Keratinocyte (primary cell): ENCODE measurements around the gene VTI1A. TPM values are rescaled to one million over a fixed set of nuclear protein-coding genes. Genes with fewer than 3 reads are reported as not detected.
A peak's percentile ranks its signal among the peaks of the same experiment; 100 is the strongest.

ENCODE experiments used
- DNase-seq: peaks from one replicate; pipeline ENCODE4 v3.0.0-alpha.2; 2011; ENCODE audit warnings: low read depth, missing footprints, low spot score
- FAIRE-seq: peaks from 2 replicates; lab custom pipeline; 2011; peaks lifted over from hg19 to GRCh38; lab: Jason Lieb, UNC
- H2AFZ ChIP-seq: 2 replicates; pipeline ENCODE4 v1.6.0; 2012; ENCODE audit warnings: low read length, control low read depth, inconsistent platforms; ENCODE audit not compliant: control insufficient read depth
- H3K27ac ChIP-seq: 2 replicates; pipeline ENCODE4 v1.5.1; 2011; ENCODE audit warnings: low read length; ENCODE audit not compliant: control insufficient read depth, insufficient read depth
- H3K27me3 ChIP-seq: 3 replicates; pipeline ENCODE4 v1.6.0; 2011; ENCODE audit warnings: low read length; ENCODE audit not compliant: control insufficient read depth, insufficient read depth; ENCODE audit errors: extremely low read depth
- H3K36me3 ChIP-seq, 2 experiments: 2 replicates in 1 of 2; 3 replicates in 1 of 2; pipeline ENCODE4 v1.5.1; 2011; ENCODE audit warnings: low read length in 2 of 2, mild to moderate bottlenecking in 1 of 2; ENCODE audit not compliant: control insufficient read depth in 2 of 2, insufficient read depth in 2 of 2; ENCODE audit errors: extremely low read depth in 1 of 2
- H3K4me1 ChIP-seq: 3 replicates; pipeline ENCODE4 v1.5.1; 2011; ENCODE audit warnings: low read length; ENCODE audit not compliant: control insufficient read depth, insufficient read depth; ENCODE audit errors: extremely low read depth
- H3K4me2 ChIP-seq: 3 replicates; pipeline ENCODE4 v1.6.0; 2011; ENCODE audit warnings: low read depth, low read length; ENCODE audit not compliant: control insufficient read depth, insufficient read depth; ENCODE audit errors: extremely low read depth
- H3K4me3 ChIP-seq, 3 experiments: fragments of 200-600 bp in 1 of 3; sonication (generic) in 1 of 3; 2 replicates in 2 of 3; 3 replicates in 1 of 3; pipeline ENCODE4 v1.5.1; 2011 to 2016; ENCODE audit warnings: low read length in 3 of 3, mild to moderate bottlenecking in 3 of 3, control low read depth in 2 of 3, inconsistent platforms in 1 of 3, low read depth in 1 of 3, mixed read lengths in 1 of 3, mixed run types in 1 of 3, moderate library complexity in 1 of 3; ENCODE audit not compliant: control insufficient read depth in 2 of 3, insufficient read depth in 2 of 3; ENCODE audit errors: extremely low read depth in 1 of 3
- H3K79me2 ChIP-seq: 2 replicates; pipeline ENCODE4 v1.6.0; 2012; ENCODE audit warnings: low read length; ENCODE audit not compliant: control insufficient read depth, insufficient read depth
- H3K9ac ChIP-seq: 3 replicates; pipeline ENCODE4 v1.6.0; 2011; ENCODE audit warnings: low read length; ENCODE audit not compliant: control insufficient read depth, insufficient read depth; ENCODE audit errors: extremely low read depth
- H3K9me1 ChIP-seq: 3 replicates; pipeline ENCODE4 v1.6.0; 2011; ENCODE audit warnings: low read length; ENCODE audit not compliant: control insufficient read depth, insufficient read depth; ENCODE audit errors: extremely low read depth
- H3K9me3 ChIP-seq: 2 replicates; pipeline ENCODE4 v1.5.1; 2012; ENCODE audit warnings: low read depth, low read length; ENCODE audit not compliant: control insufficient read depth
- H4K20me1 ChIP-seq: 3 replicates; pipeline ENCODE4 v1.6.0; 2011; ENCODE audit warnings: low read length; ENCODE audit not compliant: control insufficient read depth, insufficient read depth; ENCODE audit errors: extremely low read depth
- CTCF ChIP-seq, 3 experiments: IDR thresholded peaks in 1 of 3; conservative IDR thresholded peaks in 1 of 3; optimal IDR thresholded peaks in 1 of 3; 2 replicates in 2 of 3; 3 replicates in 1 of 3; pipeline versions ENCODE3 to v1.5.1; 2011; ENCODE audit warnings: low read length in 3 of 3, mild to moderate bottlenecking in 3 of 3, moderate library complexity in 2 of 3, control low read depth in 1 of 3, inconsistent platforms in 1 of 3; ENCODE audit not compliant: insufficient read depth in 2 of 3; ENCODE audit errors: extremely low read depth in 1 of 3
- EZH2 ChIP-seq: IDR thresholded peaks from one replicate; pipeline ENCODE4 v1.6.1; 2012; ENCODE audit warnings: inconsistent platforms, mild to moderate bottlenecking, low read length, moderate library complexity
- dilution Hi-C: fragments of 300-500 bp; cut with MboI; formaldehyde crosslinking; loops from one replicate; pipeline ENCODE4 v1.7.0; 2020; ENCODE audit warnings: low sequenced_read_pairs; ENCODE audit not compliant: extremely low pct_ligation_motif_present
- polyA plus RNA-seq, 5 experiments: library from polyadenylated mRNA; depleted of rRNA in 3 of 5; stranded (reverse) in 3 of 5; stranded (forward) in 1 of 5; unstranded in 1 of 5; fragments of >200 nt; gene quantifications; 1 replicate in 1 of 5; 2 replicates in 3 of 5; 3 replicates in 1 of 5; pipeline versions ENCODE4 v1.2.1 to v1.2.3, GENCODE V29; 2011 to 2012; ENCODE audit warnings: missing spikeins in 2 of 5, low read depth in 1 of 5, low replicate concordance in 1 of 5

VTI1A gene
- polyA plus RNA-seq, 1 donor (not counting 4 experiments of a cell fraction or from before 2014, with no cell fraction given): 18.5 TPM

- peak; percentile 15 for DNase-seq
- peaks cover 21% of the 10 kb centered on the region for H3K4me1 ChIP-seq
- H3K27me3 ChIP-seq: no peaks in the 10 kb centered on the region
- no peaks in the 10 kb centered on the region for H4K20me1 ChIP-seq
- no peaks in the 10 kb centered on the region for H3K9me3 ChIP-seq
- no peak overlapping the region for H3K4me2 ChIP-seq
- no peak overlapping the region for H3K4me3 ChIP-seq
- H3K27ac ChIP-seq: no peak overlapping the region
- H3K79me2 ChIP-seq: no peaks in the 10 kb centered on the region
- no peak overlapping the region for H3K9ac ChIP-seq
- dilution Hi-C loops: no loop called here
- no peaks in the 10 kb centered on the region for H3K9me1 ChIP-seq
- TF ChIP-seq CTCF (optimal IDR thresholded peaks at IDR 0.05 in 1 of 3, IDR thresholded peaks at IDR 0.05 in 1 of 3, conservative IDR thresholded peaks at IDR 0.05 in 1 of 3; ENCODE audit: extremely low read depth in 1 of 3, insufficient read depth in 2 of 3, low read length in 3 of 3) (no peak), EZH2 (no peak)
- no peak overlapping the region for H2AFZ ChIP-seq
- peak; percentile 63 for FAIRE-seq
- no peaks in the 10 kb centered on the region for H3K36me3 ChIP-seq
These were observed 380.9 kb downstream of the VTI1A start for GRCh38 chr10:112827951-112828350.

- dilution Hi-C loops: no loop called here
- H2AFZ ChIP-seq: no peak overlapping the region
- FAIRE-seq: no peak
- H3K9me1 ChIP-seq: no peaks in the 10 kb centered on the region
- no peaks in the 10 kb centered on the region for H3K9me3 ChIP-seq
- no peaks in the 10 kb centered on the region for H4K20me1 ChIP-seq
- no peak overlapping the region for H3K4me3 ChIP-seq
- no peaks in the 10 kb centered on the region for H3K27me3 ChIP-seq
- no peak overlapping the region for H3K27ac ChIP-seq
- no peak for DNase-seq
- TF ChIP-seq CTCF (optimal IDR thresholded peaks at IDR 0.05 in 1 of 3, IDR thresholded peaks at IDR 0.05 in 1 of 3, conservative IDR thresholded peaks at IDR 0.05 in 1 of 3; ENCODE audit: extremely low read depth in 1 of 3, insufficient read depth in 2 of 3, low read length in 3 of 3) (no peak), EZH2 (no peak)
- no peaks in the 10 kb centered on the region for H3K36me3 ChIP-seq
- H3K4me1 ChIP-seq: peaks cover 11% of the 10 kb centered on the region
- no peak overlapping the region for H3K4me2 ChIP-seq
- no peak overlapping the region for H3K9ac ChIP-seq
- no peaks in the 10 kb centered on the region for H3K79me2 ChIP-seq
These were observed 384.8 kb downstream of the VTI1A start for GRCh38 chr10:112831859-112832258.
